Prostate gland (tissue), 2 donors: ENCODE data around the gene CACNA1A.

Experiments used
- CTCF ChIP-seq, 4 experiments: fragments of 200-600 bp in 2 of 4; fragments of 450-650 bp in 2 of 4; sonication (generic) in 2 of 4; IDR thresholded peaks; 1 replicate in 3 of 4; 2 replicates in 1 of 4; pipeline ENCODE4 v1.5.1; 2016 to 2019; ENCODE audit warnings: antibody characterized with exemption in 4 of 4, mild to moderate bottlenecking in 2 of 4, moderate library complexity in 2 of 4
- POLR2A ChIP-seq: fragments of 450-650 bp; IDR thresholded peaks from one replicate; pipeline ENCODE4 v1.6.1; 2016; ENCODE audit warnings: antibody characterized with exemption, mild to moderate bottlenecking

GRCh38 chr19:13198634-13199033 is 307.6 kb downstream of the CACNA1A start:
- TF ChIP-seq CTCF (IDR thresholded peaks at IDR 0.05), result no peak
- no peak for TF ChIP-seq POLR2A
